HepG2 (cell line): Measurements from ENCODE around the gene IDUA. TPM values are rescaled to one million over a fixed set of nuclear protein-coding genes. Genes with fewer than 3 reads are reported as not detected.
"Not testable (repeated sequence)": the region's sequence is repeated elsewhere in the genome, so short reads cannot be mapped to it uniquely, and the experiment has no call there.

Experiments used
- ATAC-seq: fragments of 200-7000 bp; cut with Tn5 transposase; 3 replicates; pipeline ENCODE4 v1.9.1; 2020; ENCODE audit warnings: mild to moderate bottlenecking, moderate library complexity
- BruUV-seq: library from RNA; stranded (reverse); fragments of 400-500 nt; replicated peaks from 2 replicates; lab custom pipeline; 2021; lab: Mats Ljungman, UMichigan
- CTCF ChIA-PET: fragments of 300-600 bp; formaldehyde crosslinking; extraction: SDS; loops from one replicate; lab custom pipeline; 2021; ENCODE audit warnings: low total read pairs, inconsistent platforms, low intra/inter-chr PET ratio; lab: Yijun Ruan, JAX
- POLR2A ChIA-PET: fragments of 350-600 bp; sonication (Branson Sonifier 250); formaldehyde crosslinking; loops from one replicate; lab custom pipeline; 2020; ENCODE audit warnings: antibody characterized with exemption, inconsistent platforms; lab: Yijun Ruan, JAX
- DNase-seq: peaks from one replicate; pipeline ENCODE4 v3.0.0-alpha.2; 2015; ENCODE audit warnings: low spot score
- FAIRE-seq: peaks from 3 replicates; lab custom pipeline; 2011; peaks lifted over from hg19 to GRCh38; lab: Jason Lieb, UNC
- H2AFZ ChIP-seq: one replicate; pipeline ENCODE4 v1.6.1; 2011; ENCODE audit warnings: low read length, inconsistent platforms
- H3K27ac ChIP-seq: fragments of 300-600 bp; 3 replicates; pipeline ENCODE4 v1.8.0; 2011; ENCODE audit warnings: mixed run types, mild to moderate bottlenecking, mixed read lengths, low read length, inconsistent platforms; ENCODE audit not compliant: insufficient read depth; ENCODE audit errors: extremely low read length
- H3K27me3 ChIP-seq, 2 experiments: fragments of 200-600 bp in 1 of 2; 2 replicates in 1 of 2; 3 replicates in 1 of 2; pipeline versions ENCODE4 v1.6.0 to v1.8.0; 2011; ENCODE audit warnings: low read length in 2 of 2, mild to moderate bottlenecking in 2 of 2, moderate library complexity in 2 of 2, inconsistent platforms in 1 of 2; ENCODE audit not compliant: insufficient read depth in 2 of 2, control insufficient read depth in 1 of 2
- H3K36me3 ChIP-seq, 2 experiments: fragments of 200-600 bp in 1 of 2; replicated peaks in 1 of 2; 2 replicates in 1 of 2; 3 replicates in 1 of 2; pipeline versions ENCODE4 v1.5.1 to v1.8.0; 2011; ENCODE audit warnings: low read length in 2 of 2, inconsistent platforms in 1 of 2; ENCODE audit not compliant: insufficient read depth in 2 of 2, control insufficient read depth in 1 of 2
- H3K4me1 ChIP-seq: 2 replicates; pipeline ENCODE4 v1.5.1; 2012; ENCODE audit warnings: low read length, inconsistent platforms; ENCODE audit not compliant: insufficient read depth
- H3K4me2 ChIP-seq: 2 replicates; pipeline ENCODE4 v1.6.0; 2011; ENCODE audit warnings: low read depth, low read length, inconsistent platforms
- H3K4me3 ChIP-seq, 3 experiments: fragments of 200-600 bp in 1 of 3; sonication (generic), shearing (Covaris generic) in 1 of 3; replicated peaks in 1 of 3; 2 replicates each; pipeline ENCODE4 v1.5.1; 2011 to 2016; ENCODE audit warnings: low read length in 3 of 3, inconsistent platforms in 2 of 3, low read depth in 2 of 3, mild to moderate bottlenecking in 2 of 3, control low read depth in 1 of 3, mixed read lengths in 1 of 3; ENCODE audit not compliant: insufficient read depth in 1 of 3
- H3K79me2 ChIP-seq: one replicate; pipeline ENCODE4 v1.6.1; 2011; ENCODE audit warnings: low read length, inconsistent platforms; ENCODE audit not compliant: insufficient read depth
- H3K9ac ChIP-seq: 2 replicates; pipeline ENCODE4 v1.6.0; 2011; ENCODE audit warnings: mild to moderate bottlenecking, low read depth, low read length, inconsistent platforms; ENCODE audit not compliant: insufficient read depth
- H3K9me3 ChIP-seq: 2 replicates; pipeline ENCODE4 v1.5.1; 2012; ENCODE audit warnings: mild to moderate bottlenecking, low read length
- H4K20me1 ChIP-seq: 2 replicates; pipeline ENCODE4 v1.6.0; 2011; ENCODE audit warnings: inconsistent platforms, mild to moderate bottlenecking, low read length, moderate library complexity; ENCODE audit not compliant: insufficient read depth
- ARID4A ChIP-seq: sonication (generic); formaldehyde crosslinking; IDR thresholded peaks from 2 replicates; pipeline ENCODE4 v1.5.0; 2020; ENCODE audit warnings: mild to moderate bottlenecking, missing genetic modification reagents, borderline replicate concordance
- CSRNP1 ChIP-seq: sonication (generic); formaldehyde crosslinking; IDR thresholded peaks from 2 replicates; pipeline ENCODE4 v1.8.1; 2023; ENCODE audit warnings: mild to moderate bottlenecking, missing genetic modification reagents
- FOSL1 ChIP-seq: sonication (generic); formaldehyde crosslinking; IDR thresholded peaks from 2 replicates; pipeline ENCODE4 v1.9.0; 2021; ENCODE audit warnings: missing genetic modification reagents, borderline replicate concordance
- KMT2B ChIP-seq: IDR thresholded peaks from 2 replicates; pipeline ENCODE4 v1.6.1; 2016; ENCODE audit warnings: missing genetic modification reagents, missing compliant biosample characterization
- ZBTB38 ChIP-seq: sonication (generic); formaldehyde crosslinking; IDR thresholded peaks from 2 replicates; pipeline ENCODE4 v1.5.1; 2020; ENCODE audit warnings: mild to moderate bottlenecking, missing genetic modification reagents
- ZFY ChIP-seq: sonication (generic); formaldehyde crosslinking; IDR thresholded peaks from 2 replicates; pipeline ENCODE4 v1.4.0; 2020; ENCODE audit warnings: missing genetic modification reagents
- ZNF326 ChIP-seq: sonication (generic); formaldehyde crosslinking; IDR thresholded peaks from 2 replicates; pipeline ENCODE4 v1.4.0; 2020; ENCODE audit warnings: missing genetic modification reagents, borderline replicate concordance
- ZSCAN25 ChIP-seq: sonication (generic); formaldehyde crosslinking; IDR thresholded peaks from 2 replicates; pipeline ENCODE4 v1.8.0; 2022; ENCODE audit warnings: mild to moderate bottlenecking, missing genetic modification reagents
- WGBS: methylation state at CpG from one replicate; pipeline ENCODE4 v1.1.6; 2017; ENCODE audit warnings: low lambda C conversion rate; 5-methylcytosine and 5-hydroxymethylcytosine counted together
- in situ Hi-C: cut with HindIII; loops from 2 replicates; pipeline ENCODE4 v1.10.0; 2017; ENCODE audit warnings: low pct_unique_long_range_greater_than_20kb; ENCODE audit not compliant: extremely low pct_ligation_motif_present
- intact Hi-C: fragments of 100-400 bp; cut with micrococcal nuclease; formaldehyde crosslinking; loops from one replicate; pipeline ENCODE4 v1.10.0; 2022; ENCODE audit not compliant: unreplicated experiment
- polyA plus RNA-seq, 8 experiments: library from polyadenylated mRNA; depleted of rRNA in 3 of 8; stranded (reverse) in 7 of 8; unstranded in 1 of 8; fragments of >200 nt; fragmentation: Illumina TruSeq in 4 of 8; extraction: Trizol in 4 of 8; gene quantifications; 2 replicates each; pipeline versions ENCODE4 v1.2.1 to v1.2.3, GENCODE V29; 2011 to 2016; ENCODE audit warnings: low read depth in 4 of 8, missing spikeins in 1 of 8, mixed read lengths in 1 of 8; ENCODE audit not compliant: insufficient read depth in 1 of 8
- total RNA-seq, 5 experiments: library from RNA; depleted of rRNA; stranded (reverse); fragments of >200 nt; fragmentation: Illumina TruSeq; extraction: Trizol; gene quantifications; 2 replicates each; pipeline ENCODE4 v1.2.3, GENCODE V29; 2016; ENCODE audit warnings: low read depth in 1 of 5

The IDUA gene
- total and polyA plus RNA-seq, 2 of the 13 experiments (the other 11 are each of a cell fraction or from before 2014, with no cell fraction given) = 0.77 to 1.0 TPM

GRCh38 chr4:986879-987623 lies at the start of gene IDUA (continued):
- TF ChIP-seq ZNF326 (CRISPR knock-in tag) (no peak; the same call in 1 of the 2 replicates), FOSL1 (CRISPR knock-in tag) (no peak; the same call in 1 of the 2 replicates), ARID4A (CRISPR knock-in tag) (peak; percentile 49; the same call in 1 of the 2 replicates), ZFY (CRISPR knock-in tag) (peak; percentile 82), ZSCAN25 (0 out of 2 replicates have a peak, but pooled peaks have one; percentile 45), CSRNP1 (no peak; the same call in 1 of the 2 replicates), ZBTB38 (peak; percentile 55; the same call in 1 of the 2 replicates), KMT2B (CRISPR knock-in tag) (no peak)

- WGBS = 70% methylated on average over 4 of the region's 4 CpGs
- BruUV-seq, H3K9me3 ChIP-seq, H3K79me2 ChIP-seq, H3K36me3 ChIP-seq, H3K9ac ChIP-seq, DNase-seq, H3K27me3 ChIP-seq, intact Hi-C loops, H3K4me3 ChIP-seq, ATAC-seq, FAIRE-seq, H2AFZ ChIP-seq, H3K4me2 ChIP-seq, CTCF ChIA-PET, H3K27ac ChIP-seq, H3K4me1 ChIP-seq, H4K20me1 ChIP-seq, POLR2A ChIA-PET, in situ Hi-C loops: not testable (repeated sequence)
Observed at GRCh38 chr4:939508-939907, 47.3 kb upstream of the IDUA start.
